ENCODE measurements around the gene SFXN5. TPM values are rescaled to one million over a fixed set of nuclear protein-coding genes. Genes with fewer than 3 reads are reported as not detected.
A peak's percentile ranks its signal among the peaks of the same experiment; 100 is the strongest.

Gene SFXN5
- total and polyA plus RNA-seq, 2 of the 4 experiments (the other 2 are of a cell fraction): 8.6 to 17.0 TPM

- Histone ChIP-seq H2AK5ac (ENCODE audit: low read depth, low read length) (no peak overlapping the region), H4K8ac (ENCODE audit: low read depth in 2 of 2, low read length in 2 of 2) (no peak overlapping the region), H2BK15ac (ENCODE audit: low read depth, low read length) (no peak overlapping the region), H3K27ac (ENCODE audit: insufficient read depth, low read length) (no peak overlapping the region), H4K20me1 (ENCODE audit: insufficient read depth, low read length) (no peaks in the 10 kb centered on the region), H3K9me1 (ENCODE audit: insufficient read depth, low read length) (peaks cover 4% of the 10 kb centered on the region; the same call in 1 of the 2 replicates), H2BK20ac (ENCODE audit: low read depth, low read length) (no peak overlapping the region), H4K91ac (ENCODE audit: insufficient read depth, low read depth, low read length) (no peak overlapping the region), H2AFZ (replicated peaks; ENCODE audit: low read length, poor library complexity) (no peak overlapping the region), H3K36me3 (ENCODE audit: control insufficient read depth, insufficient read depth, low read length) (no peaks in the 10 kb centered on the region), H3K23ac (ENCODE audit: low read depth, low read length) (no peak overlapping the region), H3K4ac (ENCODE audit: low read depth, low read length) (no peak overlapping the region), H3K14ac (replicated peaks; ENCODE audit: low read depth, low read length) (no peak overlapping the region), H2BK120ac (ENCODE audit: low read depth, low read length) (no peak overlapping the region), H3K9me3 (ENCODE audit: control insufficient read depth, insufficient read depth, low read length) (no peaks in the 10 kb centered on the region), H3K79me1 (ENCODE audit: low read depth in 1 of 2, low read length in 2 of 2) (no peaks in the 10 kb centered on the region), H2AK9ac (replicated peaks; ENCODE audit: low read depth, low read length, poor library complexity) (peak overlapping the region; percentile 50), H3K4me2 (ENCODE audit: low read depth, low read length) (no peak overlapping the region), H4K5ac (ENCODE audit: low read depth, low read length) (no peak overlapping the region), H2BK5ac (ENCODE audit: low read depth, low read length, poor library complexity, severe bottlenecking) (no peak overlapping the region), H3K18ac (ENCODE audit: low read depth, low read length) (no peak overlapping the region), H3K4me1 (ENCODE audit: control insufficient read depth, insufficient read depth, low read length) (no peaks in the 10 kb centered on the region), H3K9ac (ENCODE audit: low read depth, low read length) (no peak overlapping the region), H3K56ac (ENCODE audit: extremely low read depth, insufficient read depth, low read length) (no peak overlapping the region), H3K27me3 (ENCODE audit: control insufficient read depth, insufficient read depth, low read length) (no peaks in the 10 kb centered on the region), H3K4me3 (ENCODE audit: insufficient read depth, low read depth, low read length) (no peak overlapping the region)
- intact Hi-C loops (cut with micrococcal nuclease): no loop called here
- BruUV-seq (replicated peaks): no TSS peak
- CTCF ChIA-PET: no interaction called here
- dilution Hi-C loops (cut with HindIII; ENCODE audit: low sequenced_read_pairs, unreplicated experiment): no loop called here
- ATAC-seq (ENCODE audit: low read depth) (no peak), DNase-seq (no peak)
- POLR2A ChIA-PET (ENCODE audit: unreplicated experiment): no interaction called here
- 88% methylated on average over 15 of the region's 26 CpGs; no CpG with 5 or more reads in 1 of the 2 experiments for WGBS, 2 experiments (ENCODE audit: extremely low coverage in 2 of 2, insufficient read length in 1 of 2)
- in situ Hi-C loops (cut with MboI; ENCODE audit: low sequenced_read_pairs): no loop called here
- no peak for TF ChIP-seq RAD21 (IDR thresholded peaks at IDR 0.05; ENCODE audit: low read length)
- TF ChIP-seq RCOR1 (IDR thresholded peaks at IDR 0.05; ENCODE audit: insufficient replicate concordance, low read length): no peak
- TF ChIP-seq MAFK (IDR thresholded peaks at IDR 0.05; ENCODE audit: low read depth, low read length): no peak
- TF ChIP-seq CHD1 (IDR thresholded peaks at IDR 0.05; ENCODE audit: low read depth, low read length): no peak
- no peak for TF ChIP-seq ELK1 (IDR thresholded peaks at IDR 0.05; ENCODE audit: borderline replicate concordance, low read depth, low read length)
- TF ChIP-seq FOS (IDR thresholded peaks at IDR 0.05; ENCODE audit: low read depth, low read length): no peak
- no peak for TF ChIP-seq BHLHE40 (IDR thresholded peaks at IDR 0.05; ENCODE audit: low read depth, low read length)
- no peak for TF ChIP-seq CEBPB (IDR thresholded peaks at IDR 0.05; ENCODE audit: low read depth, low read length)
- no peak for TF ChIP-seq POLR2A (IDR thresholded peaks at IDR 0.05; ENCODE audit: low read depth, low read length)
- TF ChIP-seq SMC3 (IDR thresholded peaks at IDR 0.05; ENCODE audit: low read depth, low read length): no peak
- TF ChIP-seq MAZ (IDR thresholded peaks at IDR 0.05; ENCODE audit: borderline replicate concordance, low read depth, low read length): no peak
- TF ChIP-seq USF2 (IDR thresholded peaks at IDR 0.05; ENCODE audit: low read depth, low read length): no peak
- TF ChIP-seq CTCF (conservative IDR thresholded peaks at IDR 0.05; ENCODE audit: low read depth, low read length): no peak
- TF ChIP-seq MXI1 (IDR thresholded peaks at IDR 0.05; ENCODE audit: borderline replicate concordance, low read depth, low read length): no peak
- no peak for TF ChIP-seq RFX5 (IDR thresholded peaks at IDR 0.05; ENCODE audit: low read depth, low read length)
Observed at GRCh38 chr2:72959995-72960981, 111.2 kb downstream of the SFXN5 start.

Data from IMR-90 (cell line).